Tibial nerve (tissue), 4 donors: ENCODE data around the gene LRRC74A. TPM values are rescaled to one million over a fixed set of nuclear protein-coding genes. Genes with fewer than 3 reads are reported as not detected.
A peak's percentile ranks its signal among the peaks of the same experiment; 100 is the strongest.

Experiments used
- DNase-seq, 2 donors: peaks; one replicate each; pipeline ENCODE4 v3.0.0-alpha.2; 2019; ENCODE audit warnings: low spot score in 2 of 2
- H3K27ac ChIP-seq, 4 donors: fragments of 200-600 bp; sonication (generic) in 3 of 4; one replicate each; pipeline ENCODE4 v1.5.1; 2017 to 2019; ENCODE audit warnings: mild to moderate bottlenecking in 1 of 4
- H3K27me3 ChIP-seq, 2 donors: fragments of 200-600 bp; sonication (generic) in 1 of 2; one replicate each; pipeline versions ENCODE4 v1.5.1 to v1.6.0; 2017 to 2019
- H3K36me3 ChIP-seq, 3 donors: fragments of 200-600 bp; sonication (generic); one replicate each; pipeline ENCODE4 v1.5.1; 2018 to 2019
- H3K4me1 ChIP-seq, 4 donors: fragments of 200-600 bp; sonication (generic) in 3 of 4; one replicate each; pipeline ENCODE4 v1.5.1; 2017 to 2019
- H3K4me3 ChIP-seq, 4 donors: fragments of 200-600 bp; sonication (generic) in 3 of 4; one replicate each; pipeline ENCODE4 v1.5.1; 2017 to 2019; ENCODE audit warnings: mild to moderate bottlenecking in 1 of 4, moderate library complexity in 1 of 4
- H3K9me3 ChIP-seq, 4 donors: fragments of 200-600 bp; sonication (generic) in 3 of 4; one replicate each; pipeline ENCODE4 v1.5.1; 2017 to 2019
- CTCF ChIP-seq, 5 experiments: fragments of 200-600 bp in 3 of 5; fragments of 450-650 bp in 2 of 5; sonication (generic) in 3 of 5; IDR thresholded peaks; one replicate each; pipeline ENCODE4 v1.5.1; 2016 to 2019; ENCODE audit warnings: antibody characterized with exemption in 5 of 5, mild to moderate bottlenecking in 3 of 5, moderate library complexity in 2 of 5
- EP300 ChIP-seq, 2 donors: sonication (generic); formaldehyde crosslinking; IDR thresholded peaks; one replicate each; pipeline ENCODE4 v1.6.1; 2017; ENCODE audit warnings: antibody characterized with exemption in 2 of 2, mild to moderate bottlenecking in 1 of 2
- POLR2A ChIP-seq, 2 donors: fragments of 450-650 bp; IDR thresholded peaks; one replicate each; pipeline ENCODE4 v1.6.1; 2017; ENCODE audit warnings: antibody characterized with exemption in 2 of 2, mild to moderate bottlenecking in 2 of 2, moderate library complexity in 2 of 2
- WGBS, 2 donors: methylation state at CpG; one replicate each; pipeline ENCODE4 v1.1.5; 2018; 5-methylcytosine and 5-hydroxymethylcytosine counted together
- total RNA-seq, 4 donors: library from RNA; depleted of rRNA; stranded (reverse); fragments of >200 nt; gene quantifications; one replicate each; pipeline ENCODE4 v1.1.0, GENCODE V29; 2016

Gene LRRC74A
- total RNA-seq, 4 donors from 2014 or later, result not detected

GRCh38 chr14:76904100-76904739 lies 78.0 kb downstream of the LRRC74A start:
- H3K36me3 ChIP-seq, result no peaks in the 10 kb centered on the region
- H3K27me3 ChIP-seq, result no peaks in the 10 kb centered on the region
- H3K4me3 ChIP-seq, result no peak overlapping the region
- H3K27ac ChIP-seq, result peak overlapping the region; percentile 60 to 83 (median 76)
- TF ChIP-seq EP300 (IDR thresholded peaks at IDR 0.05) (peak in 1 of 2 donors; percentile 82), CTCF (IDR thresholded peaks at IDR 0.05) (no peak)
- peaks cover 0 to 56% (median 35%) of the 10 kb centered on the region in 4 donors for H3K4me1 ChIP-seq
- DNase-seq, result no peak
- WGBS, 2 donors, result 37 to 44% methylated on average over 17 to 19 of the region's 19 CpGs
- H3K9me3 ChIP-seq, result no peaks in the 10 kb centered on the region

GRCh38 chr14:76904740-76905569 lies 78.7 kb downstream of the LRRC74A start:
- Histone ChIP-seq H3K27ac (peak overlapping the region; percentile 60 to 83 (median 76)), H3K27me3 (no peaks in the 10 kb centered on the region), H3K4me1 (peaks cover 0 to 53% (median 35%) of the 10 kb centered on the region in 4 donors), H3K36me3 (no peaks in the 10 kb centered on the region), H3K4me3 (no peak overlapping the region), H3K9me3 (no peaks in the 10 kb centered on the region)
- TF ChIP-seq CTCF (IDR thresholded peaks at IDR 0.05) (no peak), POLR2A (IDR thresholded peaks at IDR 0.05) (no peak), EP300 (IDR thresholded peaks at IDR 0.05) (no peak)
- WGBS, 2 donors, result 27 to 29% methylated on average over 14 of the region's 14 CpGs
- DNase-seq, result peak in 1 of 2 donors; percentile 43

GRCh38 chr14:76908834-76909233 lies 82.6 kb downstream of the LRRC74A start:
- DNase-seq, result no peak
- H3K4me1 ChIP-seq, result peaks cover 0 to 28% (median 23%) of the 10 kb centered on the region in 4 donors
- H3K9me3 ChIP-seq, result no peaks in the 10 kb centered on the region
- H3K4me3 ChIP-seq, result no peak overlapping the region
- H3K27me3 ChIP-seq, result no peaks in the 10 kb centered on the region
- no peaks in the 10 kb centered on the region for H3K36me3 ChIP-seq
- TF ChIP-seq CTCF (IDR thresholded peaks at IDR 0.05), result no peak
- TF ChIP-seq POLR2A (IDR thresholded peaks at IDR 0.05), result no peak
- peak in 1 of 2 donors; percentile 14 for TF ChIP-seq EP300 (IDR thresholded peaks at IDR 0.05)
- WGBS, 2 donors, result 76 to 77% methylated on average over 3 of the region's 3 CpGs
- no peak overlapping the region for H3K27ac ChIP-seq

- DNase-seq, result no peak
- TF ChIP-seq EP300 (IDR thresholded peaks at IDR 0.05) (no peak), POLR2A (IDR thresholded peaks at IDR 0.05) (no peak), CTCF (IDR thresholded peaks at IDR 0.05) (no peak)
- H3K4me3 ChIP-seq, result no peak overlapping the region
- H3K4me1 ChIP-seq, result peaks cover 0 to 28% (median 22%) of the 10 kb centered on the region in 4 donors
- H3K9me3 ChIP-seq, result no peaks in the 10 kb centered on the region
- no peak overlapping the region for H3K27ac ChIP-seq
- no peaks in the 10 kb centered on the region for H3K27me3 ChIP-seq
- H3K36me3 ChIP-seq, result no peaks in the 10 kb centered on the region
- 71 to 75% methylated on average over 2 of the region's 2 CpGs for WGBS, 2 donors
Measured at GRCh38 chr14:76909266-76909665, 83.1 kb downstream of the LRRC74A start.

GRCh38 chr14:76910371-76910890 lies 84.2 kb downstream of the LRRC74A start:
- H3K4me1 ChIP-seq, result peaks cover 0 to 28% (median 11%) of the 10 kb centered on the region in 4 donors
- no peaks in the 10 kb centered on the region for H3K36me3 ChIP-seq
- 73 to 74% methylated on average over 4 of the region's 4 CpGs for WGBS, 2 donors
- TF ChIP-seq EP300 (IDR thresholded peaks at IDR 0.05) (no peak), POLR2A (IDR thresholded peaks at IDR 0.05) (no peak), CTCF (IDR thresholded peaks at IDR 0.05) (no peak)
- no peaks in the 10 kb centered on the region for H3K27me3 ChIP-seq
- no peak overlapping the region for H3K4me3 ChIP-seq
- H3K27ac ChIP-seq, result no peak overlapping the region
- H3K9me3 ChIP-seq, result no peaks in the 10 kb centered on the region
- no peak for DNase-seq
